HG02763 (cell line): ENCODE data around the gene PLXND1.
A peak's percentile ranks its signal among the peaks of the same experiment; 100 is the strongest.

Experiments used
- ATAC-seq: cut with Tn5 transposase; IDR thresholded peaks from one replicate; pipeline ENCODE4 v1.9.1; 2021; ENCODE audit warnings: mild to moderate bottlenecking, moderate library complexity; ENCODE audit not compliant: unreplicated experiment

Gene PLXND1

DNA sequence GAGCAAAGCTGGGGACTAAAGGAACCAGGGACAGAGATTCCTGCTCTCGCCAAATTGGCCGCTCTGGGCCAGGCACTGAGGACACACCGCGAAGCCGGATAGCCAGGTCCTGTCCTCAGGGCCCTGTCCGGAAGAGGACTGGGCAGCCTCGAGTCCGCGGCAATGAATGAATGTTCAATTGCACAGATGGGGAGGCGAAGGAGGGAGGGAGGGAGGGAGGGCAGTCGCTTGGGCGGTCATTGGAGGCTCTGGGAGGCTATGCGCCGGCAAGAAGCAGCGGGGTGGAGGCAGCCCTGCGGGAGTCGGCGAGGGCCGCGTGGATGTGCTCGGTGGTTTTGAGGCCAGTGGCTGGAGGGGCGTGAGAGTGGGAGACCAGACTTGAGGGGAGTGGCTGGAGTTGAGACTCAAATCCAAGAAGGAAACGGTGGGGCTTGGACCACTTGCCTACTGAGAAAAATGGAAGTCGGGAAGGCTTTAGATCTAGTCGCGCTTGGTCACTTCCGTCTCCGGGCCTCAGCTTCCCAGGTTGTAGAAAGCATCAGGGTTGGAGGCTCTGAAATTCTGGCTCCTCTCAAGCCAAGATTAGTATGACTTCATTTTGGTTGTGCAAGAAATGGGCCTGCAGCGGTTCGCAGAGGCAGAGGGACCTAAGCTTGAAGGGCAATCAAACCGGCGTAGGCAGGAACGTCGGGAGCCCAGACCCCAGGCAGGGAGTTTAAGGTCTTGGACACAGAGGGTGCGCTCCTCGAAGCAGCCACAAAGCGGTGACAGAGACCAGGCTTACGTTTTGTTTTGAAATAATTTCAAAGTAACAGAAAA lies 21.1 kb upstream of the PLXND1 start:
- ATAC-seq, result peak; percentile 7

GRCh38 chr3:129626744-129627349 lies 20.4 kb upstream of the PLXND1 start:
- peak; percentile 90 for ATAC-seq

- ATAC-seq, result no peak
Measured at GRCh38 chr3:129625072-129625874, 18.8 kb upstream of the PLXND1 start.

GRCh38 chr3:129624347-129625071 lies 18.0 kb upstream of the PLXND1 start:
- no peak for ATAC-seq

- ATAC-seq, result no peak
Measured at GRCh38 chr3:129623447-129624118, 17.1 kb upstream of the PLXND1 start.

- ATAC-seq, result no peak
Measured at GRCh38 chr3:129622933-129623332, 16.5 kb upstream of the PLXND1 start.

DNA sequence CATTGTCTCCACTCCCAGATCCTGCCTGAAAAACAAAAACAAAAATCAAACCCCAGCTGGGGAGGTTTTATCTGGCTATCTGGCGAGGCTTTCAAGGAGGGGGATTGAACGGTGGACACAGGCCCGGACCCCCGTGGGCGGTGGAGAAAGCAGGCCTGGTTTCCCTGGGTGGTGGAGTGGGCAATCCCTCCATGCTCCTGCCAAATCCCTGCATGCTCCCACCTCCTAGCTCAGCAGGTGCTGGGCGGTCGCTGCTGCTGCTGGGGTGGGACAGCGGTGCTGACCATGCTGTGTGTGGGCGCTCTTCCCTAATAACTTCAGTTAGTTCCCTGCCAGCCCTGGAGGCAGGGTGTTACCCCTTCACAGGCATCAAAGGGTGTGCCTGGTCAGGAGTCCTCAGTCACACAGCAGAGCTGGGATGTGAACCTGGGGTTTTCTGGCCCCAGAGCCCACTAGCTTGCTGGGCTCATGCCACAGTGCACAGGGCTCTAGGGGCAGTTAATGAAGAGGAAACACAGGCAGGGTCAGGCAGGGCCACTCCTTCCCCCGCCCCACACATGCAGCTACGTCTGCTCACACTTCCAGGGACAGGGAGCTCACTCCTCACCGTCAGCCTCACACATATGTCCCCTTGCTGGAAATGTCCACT lies 15.9 kb upstream of the PLXND1 start:
- ATAC-seq, result no peak

DNA sequence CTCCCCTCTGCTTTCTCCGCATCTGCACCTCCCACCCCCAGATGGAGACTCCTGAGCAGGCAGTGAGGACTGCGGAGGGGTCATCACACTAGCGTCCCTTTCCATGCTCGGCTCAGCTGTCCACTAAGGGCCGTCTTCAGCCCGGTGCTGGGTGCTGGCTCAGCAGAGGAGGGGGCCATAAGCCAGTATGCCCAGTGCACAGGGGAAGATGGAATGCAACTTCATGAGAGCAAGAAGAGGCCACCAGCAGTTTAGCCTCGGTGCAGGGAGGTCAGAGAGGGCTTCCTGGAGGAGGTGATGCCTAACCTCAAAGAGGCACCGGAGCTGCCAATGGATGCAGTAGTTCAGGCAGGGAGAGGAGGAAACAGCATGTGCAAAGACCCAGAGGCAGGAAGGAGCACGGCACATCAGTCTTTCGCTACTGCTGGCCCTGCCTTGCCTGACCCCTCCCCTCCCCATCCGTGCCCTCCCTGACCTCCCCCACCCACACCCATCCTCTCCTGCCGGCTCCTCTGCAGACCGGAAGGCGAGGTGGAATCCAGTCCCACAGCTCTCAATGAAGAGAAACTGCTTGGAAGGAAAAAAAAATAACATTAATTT lies 15.2 kb upstream of the PLXND1 start:
- ATAC-seq, result no peak

DNA sequence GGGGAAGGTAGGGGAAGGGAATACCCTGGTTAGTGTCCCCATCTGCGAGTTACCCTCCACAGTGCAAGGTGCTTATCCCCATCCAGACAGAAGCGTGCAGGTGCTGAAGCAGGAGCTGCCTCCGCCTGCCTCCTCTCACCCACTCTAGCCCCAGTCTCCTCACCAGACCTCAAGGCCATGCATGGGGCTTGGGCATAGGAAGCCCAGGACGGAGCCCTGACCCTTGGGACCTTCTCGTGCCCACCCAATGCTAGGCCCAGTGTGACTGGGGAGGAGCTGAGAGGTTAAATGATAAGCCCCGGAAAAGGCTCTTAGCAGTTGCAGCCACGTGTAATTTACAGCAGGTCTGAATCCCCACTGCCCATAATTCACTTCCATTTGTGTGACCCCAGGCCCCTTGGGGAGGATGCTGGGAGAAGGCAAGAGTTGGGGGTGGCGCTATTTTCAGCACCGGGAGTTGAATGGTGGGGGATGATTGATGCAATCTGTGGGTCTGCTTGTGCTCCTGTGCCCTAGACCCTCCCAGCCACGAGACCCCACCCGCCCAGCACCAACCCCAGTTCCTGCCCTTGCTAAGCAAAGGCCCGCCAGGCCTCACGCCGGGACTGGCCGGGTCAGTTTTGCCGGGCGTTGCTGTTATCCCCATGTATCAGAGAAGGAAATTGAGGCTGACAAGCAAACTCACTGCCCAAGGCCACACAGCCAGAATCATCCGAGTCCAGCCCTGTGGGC lies 14.5 kb upstream of the PLXND1 start:
- no peak for ATAC-seq

GRCh38 chr3:129619726-129620162 lies 13.3 kb upstream of the PLXND1 start:
- no peak for ATAC-seq

GRCh38 chr3:129618901-129619671 lies 12.6 kb upstream of the PLXND1 start:
- ATAC-seq, result no peak

GRCh38 chr3:129618186-129618820 lies 11.8 kb upstream of the PLXND1 start:
- ATAC-seq, result no peak

DNA sequence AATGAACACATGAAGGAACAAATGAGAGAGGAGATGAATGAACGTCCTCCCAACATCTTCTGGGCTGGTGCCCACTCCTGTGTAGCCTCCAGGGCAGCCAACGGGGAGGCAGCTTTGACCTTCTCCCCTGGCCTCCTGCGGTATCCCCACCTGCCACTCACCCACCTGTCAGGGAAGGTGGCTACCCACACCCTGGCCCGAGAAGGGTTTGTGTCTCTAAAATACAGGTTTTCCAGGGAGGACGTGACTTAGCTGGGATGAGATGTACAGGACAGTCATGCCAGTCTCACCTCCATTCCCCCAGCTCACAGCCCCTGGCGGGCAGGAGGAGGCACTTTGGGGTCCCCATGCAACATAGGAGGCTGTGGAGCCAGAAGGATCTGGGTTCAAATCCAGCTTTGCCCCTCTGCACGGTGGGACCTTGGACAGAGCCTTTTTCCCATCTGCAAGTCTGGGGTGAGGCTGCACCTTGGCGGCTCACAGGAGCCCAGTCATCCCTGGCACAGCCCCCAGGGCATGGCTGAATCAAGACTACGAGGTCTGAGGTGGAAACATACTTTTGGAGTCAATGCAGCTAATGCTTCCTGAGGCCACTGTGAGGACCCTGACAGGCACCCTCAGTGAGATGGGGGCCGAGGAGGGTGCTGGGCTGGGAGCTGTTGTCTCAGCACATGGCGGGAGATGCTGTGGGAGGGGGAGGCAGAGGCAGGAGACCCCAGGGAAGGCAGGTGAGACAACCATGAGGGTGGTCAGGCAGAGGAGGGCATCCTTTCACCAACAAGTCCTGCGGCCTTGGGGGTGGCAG lies 11.1 kb upstream of the PLXND1 start:
- ATAC-seq, result no peak

DNA sequence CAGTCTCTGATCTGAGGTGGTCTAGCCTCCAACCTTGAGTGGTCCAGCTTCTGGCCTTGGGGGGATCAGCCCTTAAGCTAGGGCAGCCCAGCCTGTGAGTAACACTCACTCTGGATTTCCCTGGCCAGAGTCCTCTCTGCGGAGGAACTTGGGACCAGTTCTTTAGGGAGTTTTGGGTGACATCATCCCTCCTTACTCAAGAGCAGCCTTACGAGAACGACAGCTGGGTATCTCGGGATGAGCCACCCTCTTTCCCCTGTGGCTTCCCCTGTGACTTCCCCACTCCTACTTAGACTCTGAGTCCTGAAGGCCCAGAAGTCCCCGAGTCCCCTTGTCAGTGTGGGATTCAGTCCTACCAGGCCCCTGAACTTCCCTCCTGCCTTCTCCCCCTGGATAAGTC lies 10.2 kb upstream of the PLXND1 start:
- no peak for ATAC-seq

DNA sequence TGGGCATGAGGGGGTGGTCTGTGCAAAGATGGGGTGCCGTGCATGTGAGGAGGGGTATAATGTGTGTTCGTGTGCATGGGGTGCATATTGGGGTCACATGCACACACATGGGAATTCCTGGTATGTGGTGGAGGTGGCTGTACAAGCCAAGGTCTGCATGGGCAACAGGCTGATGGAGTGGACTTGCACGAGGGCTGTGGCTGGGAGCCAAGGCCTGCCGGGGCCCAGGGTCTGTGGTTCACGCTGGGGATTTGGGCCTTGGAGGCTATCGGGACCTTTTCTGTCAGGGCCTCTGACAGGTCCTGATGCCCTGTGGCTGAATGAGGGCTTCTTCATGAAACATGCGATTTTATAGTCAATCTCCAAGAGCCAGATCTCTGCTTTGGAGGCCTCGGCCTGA lies 9.8 kb upstream of the PLXND1 start:
- ATAC-seq, result no peak

DNA sequence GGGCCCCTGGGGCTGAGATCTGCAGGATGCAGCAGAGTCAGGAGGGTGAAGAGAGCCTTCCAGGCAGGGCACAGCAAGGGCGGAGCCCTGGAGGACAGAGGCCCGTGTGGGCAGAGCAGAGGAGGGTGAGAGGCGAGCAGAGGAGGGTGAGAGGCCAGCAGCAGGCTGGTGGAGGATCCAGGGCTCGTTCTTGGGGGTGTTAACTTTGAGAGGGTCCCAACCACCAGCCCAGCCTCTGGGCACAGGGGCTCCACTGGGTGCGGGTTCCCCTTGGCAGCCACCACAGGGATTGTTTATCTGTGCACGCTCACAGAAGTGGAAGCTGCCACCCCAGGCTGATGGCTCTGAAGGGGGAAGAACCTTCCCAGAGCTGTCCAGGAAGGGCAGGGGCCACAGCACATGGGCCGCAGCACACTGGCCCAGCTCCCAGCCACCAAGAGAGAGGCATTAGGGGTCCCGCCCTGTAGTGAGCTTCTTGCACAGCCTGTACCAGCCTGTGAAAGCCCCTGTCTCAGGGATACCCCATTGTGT lies 9.3 kb upstream of the PLXND1 start:
- ATAC-seq, result no peak

GRCh38 chr3:129614927-129615363 lies 8.5 kb upstream of the PLXND1 start:
- ATAC-seq, result no peak
